ENCODE measurements around the gene CALML5.

Gene CALML5

DNA sequence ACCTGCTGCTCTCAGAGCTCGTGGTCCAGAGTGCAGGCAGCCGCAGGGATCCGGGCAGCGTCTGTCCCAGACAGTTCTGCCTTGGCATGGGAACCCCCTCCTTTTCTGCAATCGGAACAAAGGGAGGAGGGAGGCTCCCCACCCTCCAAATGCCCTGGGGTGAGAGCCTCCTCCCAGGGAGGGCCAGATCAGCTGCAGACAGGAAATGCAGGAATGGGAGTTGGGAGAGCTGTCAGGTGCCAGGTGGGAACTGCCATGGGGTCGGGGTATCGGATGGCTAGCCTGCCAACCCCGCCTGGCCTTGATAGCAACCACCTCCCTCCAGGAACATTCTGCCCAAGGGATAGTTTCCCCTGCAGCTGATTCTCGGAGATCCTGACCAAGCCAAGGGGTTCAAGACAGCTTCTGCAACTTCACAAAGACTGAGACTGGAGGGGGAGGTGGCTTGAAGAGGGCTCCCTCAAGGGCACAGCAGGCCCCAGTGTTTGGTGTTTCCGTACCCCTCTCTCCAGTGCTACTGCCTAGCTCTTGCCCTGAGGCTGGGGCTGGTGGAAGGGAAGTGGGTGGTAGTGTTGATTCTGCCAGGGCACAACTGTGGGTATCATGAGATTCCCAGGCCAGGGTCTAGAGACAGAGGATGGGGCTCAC lies at the start of gene CALML5:
Gene CALML5, minus strand, starts transcription at position 78 of the 648 bp plus-strand sequence. CDS start 132 bp downstream, outside the sequence.
- DNase-seq: no peak

- DNase-seq: peak; percentile 52
These were observed 48.7 kb upstream of the CALML5 start for GRCh38 chr10:5547931-5548660.

- no peak for DNase-seq
These were observed 48.2 kb upstream of the CALML5 start for GRCh38 chr10:5547681-5547930.

DNA sequence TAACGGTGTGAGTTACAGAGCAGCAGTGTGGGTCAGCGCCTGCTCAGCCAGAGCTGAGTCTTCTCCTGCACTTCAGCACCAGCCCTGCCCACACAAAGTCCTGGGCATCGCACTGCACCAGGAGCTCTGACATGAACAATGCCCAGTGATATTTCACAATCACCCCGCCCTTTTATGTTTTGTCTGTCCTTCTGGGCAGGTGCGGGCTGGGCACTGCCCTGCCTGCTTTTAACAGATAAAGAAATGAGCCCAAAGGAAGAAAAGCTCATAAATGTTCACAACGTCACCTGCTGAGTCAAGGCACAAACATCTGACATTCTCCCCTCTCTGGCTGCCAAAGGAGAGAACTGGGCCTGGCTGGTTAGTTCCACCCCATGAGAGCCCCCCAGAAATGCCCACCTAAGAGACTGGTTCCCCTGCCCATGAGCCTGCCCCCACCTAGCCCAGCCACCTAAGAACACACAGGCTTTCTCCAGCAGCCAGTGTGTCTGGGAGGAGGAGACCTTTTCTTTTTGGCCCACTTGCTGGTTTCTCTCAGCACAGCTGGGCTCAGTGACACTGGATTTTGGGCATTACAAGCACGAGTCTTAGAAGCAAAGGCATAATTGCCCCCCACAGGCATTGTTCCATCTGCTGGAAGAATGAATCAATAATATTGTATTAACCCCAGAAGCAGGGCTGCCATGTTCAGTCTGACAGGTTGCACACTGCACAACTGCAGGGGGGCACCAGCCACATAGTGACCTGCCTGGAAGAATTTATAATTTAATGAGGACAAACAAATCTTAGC lies 47.7 kb upstream of the CALML5 start:
- DNase-seq: no peak

DNA sequence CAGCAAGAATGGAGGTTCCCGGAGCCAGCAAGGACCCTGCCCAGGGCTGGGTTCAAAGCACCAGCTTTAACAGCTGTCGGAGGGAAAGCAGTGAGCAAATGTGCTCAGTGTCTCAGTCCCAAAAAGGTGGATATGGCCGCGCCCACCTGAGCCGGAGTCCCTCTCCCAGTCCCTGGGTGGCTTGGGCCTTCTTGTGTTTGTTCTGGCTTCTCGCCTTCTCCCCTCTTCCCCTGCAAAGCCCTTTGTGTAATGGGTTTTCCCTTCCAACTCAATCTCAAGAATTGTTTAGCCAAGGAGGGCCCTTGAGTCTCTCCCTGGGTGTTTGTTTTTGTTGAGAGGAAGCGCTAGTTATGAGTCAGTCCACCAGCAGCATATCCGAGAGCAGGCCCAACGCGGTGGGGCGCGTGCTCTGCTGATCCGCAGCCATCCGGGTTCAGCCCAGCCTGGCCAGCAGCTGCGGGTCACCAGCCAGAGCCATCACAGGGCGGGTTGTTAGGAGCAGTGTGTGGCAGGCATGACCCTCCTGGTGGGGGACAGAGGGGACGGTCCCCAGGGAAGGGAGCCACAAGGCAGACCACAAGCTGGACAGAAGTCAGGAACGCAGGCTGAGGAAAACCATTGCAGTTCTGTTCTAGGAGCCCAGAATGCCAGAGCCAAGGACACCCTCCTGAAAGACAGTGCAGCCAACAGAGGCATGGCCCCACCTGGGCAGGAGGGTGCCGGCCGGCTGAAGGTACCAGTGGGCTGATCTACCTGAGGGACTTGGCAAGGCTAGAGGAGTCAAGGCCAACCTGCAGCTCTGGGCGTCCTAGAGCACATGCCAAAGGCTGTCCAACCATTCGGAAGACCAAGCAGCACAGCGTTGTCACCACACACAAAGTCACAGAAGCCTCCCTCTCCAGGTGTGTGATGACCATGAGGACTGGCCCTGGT lies 46.7 kb upstream of the CALML5 start:
- DNase-seq: peak; percentile 83

DNA sequence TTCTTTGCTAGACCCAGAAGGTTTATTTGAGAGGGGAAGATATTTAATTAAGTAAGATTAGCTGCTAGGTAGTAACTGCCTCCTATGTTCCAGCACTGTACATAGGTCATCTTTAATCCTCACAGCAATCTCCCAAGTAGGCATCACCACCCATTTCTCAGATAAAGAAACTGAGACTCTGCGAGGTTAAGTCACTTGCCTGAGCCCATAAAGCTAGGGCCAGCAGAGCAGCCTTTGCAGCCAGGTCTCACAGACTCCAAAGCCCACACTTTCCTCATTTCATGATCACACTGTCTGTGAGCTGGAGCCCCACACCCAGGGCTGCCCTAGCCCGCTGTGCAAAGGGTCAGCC lies 46.0 kb upstream of the CALML5 start:
- DNase-seq: no peak

DNA sequence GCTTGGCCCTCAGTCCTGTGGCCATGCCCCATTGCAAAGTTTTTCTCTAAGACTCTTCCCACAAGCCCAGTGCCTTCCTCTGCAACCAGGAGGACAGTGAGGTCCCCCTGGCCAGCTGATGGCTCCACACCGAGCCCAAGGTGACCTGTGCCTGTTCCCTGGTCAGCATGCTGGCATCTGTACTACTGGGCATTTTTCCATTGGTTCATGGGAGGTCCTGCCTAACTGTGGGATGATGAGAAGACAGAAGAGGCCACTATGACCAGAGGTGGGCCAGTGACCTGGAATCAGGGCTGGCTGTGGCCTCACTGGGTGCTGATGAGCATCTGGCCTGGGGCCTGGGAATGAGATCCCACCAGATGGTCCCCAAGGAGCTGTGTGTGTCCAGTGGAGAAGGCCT lies 45.6 kb upstream of the CALML5 start:
- DNase-seq: no peak

GRCh38 chr10:5544216-5544805 lies 44.9 kb upstream of the CALML5 start:
- DNase-seq: no peak

DNA sequence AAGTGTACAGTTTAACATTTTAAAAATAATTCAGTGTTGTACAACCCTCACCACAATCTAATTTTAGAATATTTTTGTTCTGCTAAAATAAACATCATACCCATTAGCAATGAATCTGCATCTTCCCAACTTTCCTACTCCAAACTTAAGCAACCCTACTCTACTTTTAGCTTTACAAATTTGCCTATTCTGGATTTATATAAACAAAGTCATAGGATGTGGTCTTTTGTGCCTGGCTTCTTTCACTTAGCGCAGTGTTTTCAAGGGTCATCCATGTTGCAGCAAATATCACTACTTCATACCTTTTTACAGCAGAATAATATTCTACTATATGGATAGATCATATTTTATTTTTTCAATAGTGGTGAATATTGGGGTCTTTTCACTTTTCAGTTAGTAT lies 44.3 kb upstream of the CALML5 start:
- no peak for DNase-seq

GRCh38 chr10:5542100-5542499 lies 42.7 kb upstream of the CALML5 start:
- no peak for DNase-seq

DNA sequence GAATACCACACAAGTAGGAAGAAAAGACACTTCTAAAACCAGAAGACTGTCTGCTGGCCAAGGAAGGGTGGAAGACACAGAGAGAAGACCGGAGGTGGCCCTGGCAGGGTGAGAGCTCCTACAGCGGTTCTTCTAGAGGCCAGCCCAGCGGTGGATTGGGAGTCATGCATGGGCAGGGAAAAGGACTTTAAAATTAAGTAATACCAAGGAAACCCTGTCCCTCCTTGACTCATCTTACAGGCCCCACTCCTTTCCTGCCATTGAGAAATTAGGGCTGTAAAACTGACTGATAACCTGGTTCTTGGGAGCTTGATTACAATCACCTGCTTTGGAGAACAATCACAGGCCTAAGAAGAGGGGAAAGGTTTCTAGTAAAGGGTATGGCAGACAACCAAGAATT lies 41.5 kb upstream of the CALML5 start:
- no peak for DNase-seq

DNA sequence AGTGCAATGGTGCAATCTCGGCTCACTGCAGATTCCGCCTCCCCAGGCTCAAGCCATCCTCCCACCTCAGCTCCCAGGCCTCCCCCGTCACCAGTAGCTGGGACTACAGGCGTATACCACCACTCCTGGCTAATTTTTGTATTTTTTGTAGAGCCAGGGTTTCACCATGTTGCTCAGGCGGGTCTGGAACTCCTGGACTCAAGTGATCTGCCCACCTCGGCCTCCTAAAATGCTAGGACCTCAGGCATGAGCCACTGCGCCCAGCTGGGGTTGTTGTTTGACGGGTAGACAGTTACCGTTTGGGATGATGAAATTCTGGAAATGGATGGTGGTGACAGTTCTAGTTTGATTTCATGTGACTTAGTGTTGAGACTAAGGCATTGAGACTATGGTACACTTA lies 40.7 kb upstream of the CALML5 start:
- no peak for DNase-seq

DNA sequence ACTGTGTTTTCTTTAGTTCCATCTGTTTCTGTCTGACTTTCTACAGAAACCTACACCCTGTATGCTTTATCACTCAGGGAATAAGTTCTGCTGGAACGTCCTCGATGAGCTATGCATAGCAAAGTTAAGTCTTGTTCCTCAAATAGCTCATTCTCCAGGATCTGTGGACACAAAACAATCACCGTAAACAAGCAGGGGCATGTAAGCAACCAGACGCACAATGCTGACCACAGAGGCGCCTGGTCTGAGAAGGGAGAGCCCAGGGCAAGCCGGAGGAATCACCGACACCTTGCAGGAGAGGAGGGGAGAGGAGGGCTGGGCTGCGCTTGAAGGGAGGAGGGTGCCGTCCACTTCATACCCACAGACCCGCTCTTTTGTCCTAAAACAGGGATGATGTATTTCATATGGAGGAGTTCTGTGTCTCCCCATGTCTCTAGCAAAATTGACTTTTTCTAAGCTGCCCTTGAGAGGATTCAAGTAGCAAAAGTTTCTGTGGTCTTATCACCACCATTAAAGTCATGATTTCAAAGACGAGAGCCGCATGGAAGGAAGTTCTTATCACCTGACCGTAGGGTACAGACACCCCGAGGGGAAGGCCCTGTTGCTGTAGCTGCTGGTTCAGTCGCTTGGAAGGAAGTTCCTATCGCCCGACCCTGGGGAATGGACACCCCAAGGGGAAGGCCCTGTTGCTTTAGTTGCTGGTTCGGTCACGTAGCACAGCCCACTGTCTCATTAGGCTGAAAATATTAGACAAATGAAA lies 39.7 kb upstream of the CALML5 start:
- DNase-seq: no peak

GRCh38 chr10:5538446-5538845 lies 39.1 kb upstream of the CALML5 start:
- no peak for DNase-seq

DNA sequence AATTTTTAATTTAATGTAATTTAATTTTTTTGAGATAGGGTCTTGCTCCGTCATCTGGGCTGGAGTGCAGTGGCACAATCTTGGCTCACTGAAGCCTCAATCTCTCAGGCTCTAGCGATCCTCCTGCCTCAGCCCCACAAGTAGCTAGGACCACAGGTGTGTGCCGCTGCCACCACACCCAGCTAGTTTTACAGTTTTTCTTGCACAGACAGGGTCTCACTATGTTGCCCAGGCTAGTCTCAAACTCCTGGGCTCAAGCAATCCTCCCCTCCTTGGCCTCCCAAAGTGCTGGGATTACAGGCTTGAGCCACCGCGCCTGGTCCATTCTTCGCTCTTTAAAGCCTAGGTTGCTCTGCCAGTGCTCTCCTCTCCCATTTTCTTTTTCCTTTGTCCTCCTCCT lies 38.3 kb upstream of the CALML5 start:
- DNase-seq: no peak

GRCh38 chr10:5536486-5537081 lies 37.2 kb upstream of the CALML5 start:
- DNase-seq: no peak

GRCh38 chr10:5534880-5535856 lies 35.8 kb upstream of the CALML5 start:
- DNase-seq: no peak

GRCh38 chr10:5534051-5534821 lies 34.9 kb upstream of the CALML5 start:
- DNase-seq: no peak

GRCh38 chr10:5533098-5533731 lies 33.8 kb upstream of the CALML5 start:
- no peak for DNase-seq

Data from DMS79 treated with DMSO at 0.1 percent for 48 hours (cell line).